GM21515 (cell line): Measurements from ENCODE around the gene RPTOR.
A peak's percentile ranks its signal among the peaks of the same experiment; 100 is the strongest.

Source experiments
- ATAC-seq: cut with Tn5 transposase; IDR thresholded peaks from one replicate; pipeline ENCODE4 v1.9.1; 2021; ENCODE audit not compliant: unreplicated experiment

Gene RPTOR

GRCh38 chr17:80853076-80853475 is 308.4 kb downstream of the RPTOR start:
- ATAC-seq, result no peak

- ATAC-seq, result no peak
Observed at GRCh38 chr17:80854220-80854619, 309.6 kb downstream of the RPTOR start.

- no peak for ATAC-seq
Observed at GRCh38 chr17:80855196-80855947, 310.7 kb downstream of the RPTOR start.

GRCh38 chr17:80855948-80856862 is 311.6 kb downstream of the RPTOR start:
- ATAC-seq, result peak; percentile 70

GRCh38 chr17:80856863-80857755 is 312.5 kb downstream of the RPTOR start:
- no peak for ATAC-seq

GRCh38 chr17:80857756-80858171 is 313.1 kb downstream of the RPTOR start:
- no peak for ATAC-seq

GRCh38 chr17:80858301-80859001 is 313.8 kb downstream of the RPTOR start:
- no peak for ATAC-seq

- ATAC-seq, result no peak
Observed at GRCh38 chr17:80859002-80859941, 314.6 kb downstream of the RPTOR start.

GRCh38 chr17:80860101-80860671 is 315.5 kb downstream of the RPTOR start:
- ATAC-seq, result no peak

GRCh38 chr17:80860703-80861417 is 316.2 kb downstream of the RPTOR start:
- ATAC-seq, result no peak

- no peak for ATAC-seq
Observed at GRCh38 chr17:80861418-80861815, 316.8 kb downstream of the RPTOR start.

- no peak for ATAC-seq
Observed at GRCh38 chr17:80861892-80862291, 317.3 kb downstream of the RPTOR start.

- ATAC-seq, result no peak
Observed at GRCh38 chr17:80862481-80862961, 317.9 kb downstream of the RPTOR start.

GRCh38 chr17:80862978-80863377 is 318.3 kb downstream of the RPTOR start:
- ATAC-seq, result no peak

- ATAC-seq, result no peak
Observed at GRCh38 chr17:80863626-80864025, 319.0 kb downstream of the RPTOR start.

GRCh38 chr17:80864751-80865150 is 320.1 kb downstream of the RPTOR start:
- ATAC-seq, result no peak

- ATAC-seq, result no peak
Observed at GRCh38 chr17:80866050-80866793, 321.6 kb downstream of the RPTOR start.
